Hematopoietic multipotent progenitor cell treated with erythropoietin and hydrocortisone succinate and interleukin-3 and kit ligand, for 15 days (in vitro differentiated cells): ENCODE data around the gene LMOD1.
A peak's percentile ranks its signal among the peaks of the same experiment; 100 is the strongest.
"Not testable (repeated sequence)": the region's sequence is repeated elsewhere in the genome, so short reads cannot be mapped to it uniquely, and the experiment has no call there.

Experiments used
- DNase-seq: peaks from one replicate; pipeline ENCODE4 v3.0.0-alpha.2; 2015; ENCODE audit warnings: low spot score

Gene LMOD1

DNA sequence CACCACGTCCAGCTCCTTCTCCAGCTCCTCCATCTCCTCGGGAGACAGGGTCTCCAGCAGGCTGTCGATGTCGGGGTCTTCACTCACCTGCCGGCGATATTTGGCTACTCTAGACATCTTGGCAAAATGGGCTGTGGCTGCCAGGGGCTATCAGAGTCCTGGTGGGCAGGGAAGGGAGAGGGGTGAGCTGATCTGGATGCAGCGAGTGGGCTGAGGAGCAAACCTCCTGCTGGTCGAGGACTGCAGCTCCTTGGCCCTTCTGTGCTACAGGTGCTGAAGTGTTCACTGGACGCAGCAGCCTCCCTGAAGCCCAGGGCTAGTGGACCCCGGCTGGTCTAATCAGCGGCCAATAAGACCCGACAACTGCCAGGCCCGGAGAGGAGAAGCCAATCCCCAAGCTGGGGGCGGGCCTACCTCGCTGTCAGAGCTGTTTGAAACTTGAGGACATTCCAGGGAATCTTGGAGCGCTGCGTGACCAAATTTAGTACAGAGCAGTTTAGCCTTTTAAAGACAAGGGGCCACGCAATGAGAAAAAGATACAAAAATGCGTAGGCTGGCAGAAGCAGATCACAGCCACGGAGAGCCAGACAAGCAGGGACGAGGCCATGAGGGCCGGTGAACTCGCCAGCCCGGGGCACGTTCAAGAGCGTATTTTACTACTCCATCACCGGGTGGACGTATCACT, at the start of gene LMOD1:
Gene LMOD1, minus strand, starts transcription at position 325 of the 685 bp plus-strand sequence. Its CDS starts 208 bp downstream, at position 117.
- DNase-seq: no peak

DNA sequence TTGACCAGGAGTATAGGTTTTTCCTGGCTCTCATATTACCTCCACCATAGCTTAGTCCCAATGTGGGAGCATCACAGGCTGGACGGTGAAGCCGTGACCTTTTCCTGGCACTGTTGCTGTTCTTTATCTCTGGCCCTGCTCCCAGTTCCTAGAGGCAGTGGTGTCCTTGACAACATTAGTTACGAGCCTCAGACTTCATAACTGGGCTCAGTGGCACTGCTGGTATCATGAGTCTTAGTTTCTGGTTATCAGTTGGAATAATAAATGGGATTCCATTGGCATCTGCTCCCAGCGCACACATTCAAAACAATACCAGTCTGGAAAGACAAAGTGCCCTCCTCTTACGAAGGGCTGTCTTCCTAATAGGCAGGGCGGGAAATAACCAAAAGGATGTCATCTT, 44.1 kb upstream of the LMOD1 start:
- DNase-seq: no peak

DNA sequence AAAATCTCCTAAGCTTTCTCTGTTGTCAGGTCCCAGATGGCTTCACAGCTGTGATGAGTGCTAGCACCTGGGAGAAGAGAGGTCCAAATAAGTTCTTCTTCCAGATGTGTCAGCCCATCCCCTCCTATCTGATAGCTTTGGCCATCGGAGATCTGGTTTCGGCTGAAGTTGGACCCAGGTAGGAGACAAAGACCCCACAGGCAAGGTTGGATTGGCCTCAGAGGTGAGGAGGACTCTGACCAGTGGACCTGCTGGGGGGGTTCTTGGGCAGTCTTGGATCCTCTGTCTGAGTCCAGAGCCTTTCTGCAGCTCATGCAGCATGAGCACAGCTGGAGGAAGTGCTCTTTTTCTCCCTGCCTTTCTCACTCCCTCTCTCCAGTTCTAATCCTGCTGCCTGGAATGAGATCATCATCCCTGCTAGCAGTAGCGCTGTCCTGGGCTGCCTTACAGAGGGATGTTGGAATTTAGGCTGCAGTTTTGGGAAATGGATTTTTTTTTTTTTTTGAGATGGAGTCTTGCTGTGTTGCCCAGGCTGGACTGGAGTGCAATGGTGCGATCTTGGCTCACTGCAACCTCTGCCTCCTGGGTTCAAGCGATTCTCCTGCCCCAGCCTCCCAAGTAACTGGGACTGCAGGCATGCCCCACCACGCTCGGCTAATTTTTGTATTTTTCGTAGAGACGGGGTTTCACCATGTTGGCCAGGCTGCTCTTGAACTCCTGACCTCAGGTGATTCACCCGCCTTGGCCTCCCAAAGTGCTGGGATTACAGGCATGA, 43.2 kb upstream of the LMOD1 start:
- no peak for DNase-seq

DNA sequence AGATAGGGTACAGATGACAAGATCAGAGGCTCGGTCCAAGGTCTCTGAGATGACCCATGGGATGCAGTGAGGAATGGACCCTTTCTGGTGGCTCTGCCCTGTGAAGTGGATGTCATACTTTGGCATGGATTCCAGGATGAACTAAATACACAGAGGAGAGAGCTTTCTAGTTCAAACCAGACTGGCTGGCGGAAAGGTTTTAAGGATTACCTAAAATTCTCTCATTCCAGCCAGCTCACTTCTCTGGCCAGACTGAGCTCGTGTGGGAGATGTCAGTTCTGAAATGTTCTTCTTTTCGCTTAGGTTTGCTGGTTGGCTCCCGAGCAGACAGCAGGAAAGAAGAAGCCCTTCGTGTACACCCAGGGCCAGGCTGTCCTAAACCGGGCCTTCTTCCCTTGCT, 42.3 kb upstream of the LMOD1 start:
- no peak for DNase-seq

DNA sequence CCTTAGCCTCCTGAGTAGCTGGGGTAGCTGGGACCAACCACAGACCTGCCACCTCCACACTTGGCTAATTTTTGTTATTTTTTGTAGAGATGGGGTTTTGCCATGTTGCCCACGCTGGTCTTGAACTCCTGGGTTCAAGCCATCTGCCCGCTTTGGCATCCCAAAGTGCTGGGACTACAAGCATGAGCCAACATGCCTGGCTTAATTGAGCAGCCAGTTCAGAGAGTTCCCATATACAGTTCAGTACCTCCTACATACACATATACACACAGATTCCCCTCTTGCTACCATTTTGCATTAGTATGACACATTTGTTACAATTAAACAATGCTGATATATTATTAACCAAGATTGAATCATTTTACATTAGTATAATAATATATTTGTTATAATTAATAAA, 39.0 kb upstream of the LMOD1 start:
- no peak for DNase-seq

DNA sequence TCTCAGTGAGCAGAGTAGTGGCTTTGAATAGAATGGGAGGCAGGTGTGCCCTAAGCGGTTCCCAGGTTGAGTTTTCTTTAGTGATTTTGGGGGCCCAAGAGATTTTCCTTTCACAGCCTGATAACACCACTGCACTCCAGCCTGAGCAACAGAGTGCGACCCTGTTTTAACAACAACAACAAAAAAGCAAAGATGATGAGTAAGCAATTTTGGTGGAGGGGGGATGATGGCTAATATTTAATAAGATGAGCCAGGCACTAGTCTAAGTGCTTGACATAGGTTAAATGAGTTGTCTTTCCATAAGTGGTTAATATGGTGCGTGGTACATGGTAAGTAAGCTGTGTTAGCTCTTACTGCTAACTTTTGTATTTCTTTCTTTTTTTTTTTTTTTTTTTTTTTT, 38.1 kb upstream of the LMOD1 start:
- no peak for DNase-seq

DNA sequence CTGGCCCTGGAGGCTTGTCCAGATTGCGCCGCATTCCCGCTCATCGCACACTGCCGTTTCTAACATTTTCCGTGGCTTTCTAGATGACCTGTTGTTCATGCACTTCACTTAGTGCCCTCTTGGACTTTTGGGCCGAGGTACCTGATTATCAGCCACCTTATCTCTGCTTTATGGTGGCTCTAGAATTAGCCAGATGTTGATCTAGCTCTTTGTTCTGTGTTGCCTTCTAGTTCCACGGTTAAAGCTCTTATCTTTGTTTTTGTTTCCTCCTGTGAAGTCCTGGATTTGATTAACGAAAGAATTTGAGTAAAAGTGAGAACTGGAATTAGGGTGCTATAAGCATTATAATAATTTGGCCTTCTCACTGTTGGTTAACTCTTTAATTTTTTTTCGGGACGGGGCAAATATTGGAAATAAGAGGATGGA, 37.0 kb upstream of the LMOD1 start:
- no peak for DNase-seq

DNA sequence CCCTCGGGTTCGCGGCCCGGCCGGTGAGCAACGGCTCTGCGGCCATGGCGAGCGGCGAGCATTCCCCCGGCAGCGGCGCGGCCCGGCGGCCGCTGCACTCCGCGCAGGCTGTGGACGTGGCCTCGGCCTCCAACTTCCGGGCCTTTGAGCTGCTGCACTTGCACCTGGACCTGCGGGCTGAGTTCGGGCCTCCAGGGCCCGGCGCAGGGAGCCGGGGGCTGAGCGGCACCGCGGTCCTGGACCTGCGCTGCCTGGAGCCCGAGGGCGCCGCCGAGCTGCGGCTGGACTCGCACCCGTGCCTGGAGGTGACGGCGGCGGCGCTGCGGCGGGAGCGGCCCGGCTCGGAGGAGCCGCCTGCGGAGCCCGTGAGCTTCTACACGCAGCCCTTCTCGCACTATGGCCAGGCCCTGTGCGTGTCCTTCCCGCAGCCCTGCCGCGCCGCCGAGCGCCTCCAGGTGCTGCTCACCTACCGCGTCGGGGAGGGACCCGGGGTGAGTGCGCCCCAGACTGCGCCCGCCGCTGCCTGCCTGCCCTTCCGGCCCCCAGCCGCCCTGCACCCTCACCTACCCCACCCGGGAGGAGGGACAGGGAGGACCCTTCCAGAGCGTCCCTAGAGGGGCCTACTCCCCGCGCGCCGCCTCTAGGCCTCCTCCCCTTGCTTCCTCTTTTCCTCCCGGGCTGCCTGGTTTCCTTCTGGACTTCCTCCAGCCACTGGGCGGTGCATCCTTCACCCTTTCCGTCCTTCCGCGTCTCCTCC, 36.5 kb upstream of the LMOD1 start, which contains the start of gene RNPEP:
Gene RNPEP, plus strand, starts transcription at position 26 of the 757 bp plus-strand sequence. Its CDS starts 19 bp downstream, at position 45.
- no peak for DNase-seq

DNA sequence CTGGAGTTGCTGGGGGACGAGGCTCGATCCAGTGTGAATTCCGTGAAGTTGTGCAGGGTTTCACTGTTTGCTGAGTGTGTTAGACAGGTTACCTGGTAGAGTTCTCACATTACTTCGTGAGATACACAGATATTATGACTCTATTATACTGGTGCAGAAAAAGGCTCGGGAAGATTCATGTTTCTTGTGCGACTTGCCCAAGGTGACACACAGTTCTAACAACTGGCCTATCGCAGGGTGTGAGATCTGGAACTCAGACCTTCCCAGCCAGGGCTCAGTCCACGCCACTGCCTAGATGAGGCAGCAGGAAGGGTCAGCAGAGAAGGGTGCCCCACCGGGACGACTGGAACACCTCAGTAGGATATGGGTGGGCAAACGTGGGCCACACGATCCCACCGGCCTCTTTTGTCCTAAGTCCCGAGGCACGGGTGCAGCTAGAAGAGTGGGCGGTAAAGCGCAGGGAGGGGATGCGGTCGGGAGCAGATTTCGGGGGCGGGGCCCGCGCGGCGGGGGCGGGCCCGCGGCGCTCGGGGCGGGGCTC, 35.8 kb upstream of the LMOD1 start:
- peak; percentile 46 for DNase-seq

DNA sequence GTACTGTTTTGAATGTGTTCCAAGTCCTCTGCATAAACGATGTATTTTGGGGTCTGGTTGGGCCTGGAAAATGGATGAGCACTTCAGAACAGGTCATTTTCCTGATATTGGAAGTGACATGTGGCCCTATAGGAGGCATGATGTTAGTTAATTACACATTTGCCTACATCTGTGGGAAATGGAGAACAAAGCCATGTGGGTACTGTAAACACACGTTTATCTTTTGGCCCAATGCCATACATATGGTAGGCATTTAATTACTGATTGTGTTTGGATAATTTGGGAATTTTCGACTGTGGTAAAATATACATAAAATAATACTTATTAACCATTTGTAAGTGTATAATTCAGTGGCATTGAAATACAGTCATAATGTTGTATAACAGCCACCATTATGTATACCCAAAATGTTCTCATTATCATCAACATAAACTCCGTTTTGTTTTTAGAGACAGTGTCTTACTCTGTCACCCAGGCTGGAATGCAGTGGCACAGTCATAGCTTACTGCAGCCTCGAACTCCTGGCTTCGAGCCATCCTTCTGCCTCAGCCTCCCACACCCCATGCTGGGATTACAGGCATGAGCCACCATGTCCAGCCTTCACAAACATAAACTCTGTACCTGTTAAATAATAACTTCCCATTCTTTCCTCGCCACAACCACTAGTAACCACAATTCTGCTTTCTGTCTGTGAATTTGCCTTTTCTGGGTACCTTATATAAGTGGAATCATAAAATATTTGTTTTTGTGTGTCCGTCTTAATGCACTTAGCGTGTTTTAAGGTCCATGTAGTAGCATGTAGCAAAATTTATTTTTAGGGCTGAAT, 24.2 kb upstream of the LMOD1 start:
- DNase-seq: peak; percentile 56

DNA sequence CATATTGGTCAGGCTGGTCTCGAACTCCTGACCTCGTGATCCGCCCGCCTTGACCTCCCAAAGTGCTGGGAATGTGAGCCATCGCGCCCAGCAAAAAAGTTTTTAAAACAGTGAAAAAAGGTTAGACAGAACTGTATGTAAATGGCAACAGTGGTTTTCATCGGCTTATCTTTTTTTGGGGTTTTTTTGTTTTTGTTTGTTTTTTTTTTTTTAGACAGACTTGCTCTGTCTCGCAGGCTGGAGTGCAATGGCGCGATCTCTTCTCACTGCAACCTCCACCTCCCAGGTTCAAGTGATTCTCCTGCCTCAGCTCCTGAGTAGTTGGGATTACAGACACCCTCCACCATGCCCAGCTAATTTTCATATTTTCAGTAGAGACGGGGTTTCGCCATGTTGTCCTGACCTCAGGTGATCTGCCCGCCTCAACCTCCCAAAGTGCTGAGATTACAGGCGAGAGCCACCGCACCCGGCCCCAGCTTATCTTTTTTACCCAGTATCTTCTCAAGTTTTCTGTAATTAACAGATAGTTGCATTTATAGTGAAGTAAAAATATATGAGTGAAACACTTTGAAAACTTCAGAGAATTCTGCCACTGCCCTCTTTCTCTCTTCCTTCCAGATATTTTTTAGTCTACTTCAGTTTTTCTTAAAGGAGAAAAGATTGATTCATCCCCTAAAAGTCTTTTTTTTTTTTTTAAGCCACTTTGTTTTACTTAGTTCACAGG, 22.0 kb upstream of the LMOD1 start:
- peak; percentile 72 for DNase-seq

DNA sequence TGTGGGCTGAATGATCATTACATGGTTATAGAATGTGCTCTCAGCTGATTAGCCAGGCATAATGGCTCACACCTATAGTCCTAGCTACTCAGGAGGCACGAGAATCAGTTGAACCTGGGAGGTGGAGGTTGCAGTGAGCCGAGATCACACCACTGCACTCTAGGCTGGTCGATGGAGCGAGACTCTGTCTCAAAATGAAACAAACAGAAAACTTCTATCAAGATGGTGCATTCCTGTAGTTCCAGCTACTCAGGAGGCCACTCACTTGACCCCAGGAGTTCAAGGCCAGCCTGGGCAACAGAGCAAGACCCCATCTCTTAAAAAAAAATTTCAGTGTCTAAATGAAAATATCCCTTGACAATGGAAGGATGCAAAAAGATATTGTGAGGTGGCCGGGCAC, 19.8 kb upstream of the LMOD1 start:
- no peak for DNase-seq

DNA sequence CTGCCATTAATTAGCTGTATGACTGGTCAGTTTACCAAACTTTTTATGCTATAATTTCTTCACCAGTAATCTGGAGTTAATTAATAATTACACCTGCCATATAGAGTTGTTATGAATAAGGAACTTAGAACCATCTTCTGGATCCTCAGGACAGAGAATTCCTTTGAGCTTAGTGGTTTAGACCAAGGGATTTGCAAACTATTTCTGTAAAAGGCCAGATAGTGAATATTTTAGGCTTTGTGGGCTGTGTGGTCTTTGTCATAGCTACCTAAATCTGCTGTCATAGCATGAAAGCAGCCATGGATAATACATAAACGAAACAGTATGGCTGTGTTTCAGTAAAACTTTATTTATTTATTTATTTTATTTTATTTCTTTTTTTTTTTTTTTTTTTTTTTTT, 17.9 kb upstream of the LMOD1 start:
- no peak for DNase-seq

DNA sequence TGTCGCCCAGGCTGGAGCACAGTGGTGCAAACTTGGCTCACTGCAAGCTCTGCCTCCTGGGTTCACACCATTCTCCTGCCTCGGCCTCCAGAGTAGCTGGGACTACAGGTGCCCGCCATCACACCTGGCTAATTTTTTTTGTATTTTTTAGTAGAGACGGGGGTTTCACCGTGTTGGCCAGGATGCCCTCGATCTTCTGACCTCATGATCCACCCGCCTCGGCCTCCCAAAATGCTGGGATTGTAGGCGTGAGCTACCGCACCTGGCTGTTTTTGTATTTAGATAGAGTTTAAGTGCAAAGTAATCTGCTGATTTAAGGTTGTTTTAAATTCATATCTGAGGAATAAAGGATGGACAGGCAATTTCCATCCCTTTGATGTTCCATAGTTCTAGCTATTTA, 16.0 kb upstream of the LMOD1 start:
- not testable (repeated sequence) for DNase-seq

DNA sequence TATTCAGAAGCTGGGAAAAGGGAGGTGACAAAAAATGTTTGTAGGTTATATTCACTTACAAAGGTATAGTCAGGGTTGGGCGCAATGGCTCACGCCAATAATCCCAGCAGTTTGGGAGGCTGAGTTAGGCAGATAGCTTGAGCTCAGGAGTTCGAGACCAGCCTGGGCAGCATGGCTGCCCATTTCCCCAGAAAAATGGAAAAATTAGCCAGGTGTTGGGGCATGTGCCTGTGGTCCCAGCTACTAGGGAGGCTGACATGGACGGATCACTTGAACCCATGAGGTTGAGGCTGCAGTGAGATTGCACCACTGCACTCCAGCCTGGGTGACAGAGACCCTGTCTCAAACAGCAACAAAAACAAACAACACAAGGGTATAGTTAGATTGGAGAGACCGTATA, 12.0 kb upstream of the LMOD1 start:
- no peak for DNase-seq

DNA sequence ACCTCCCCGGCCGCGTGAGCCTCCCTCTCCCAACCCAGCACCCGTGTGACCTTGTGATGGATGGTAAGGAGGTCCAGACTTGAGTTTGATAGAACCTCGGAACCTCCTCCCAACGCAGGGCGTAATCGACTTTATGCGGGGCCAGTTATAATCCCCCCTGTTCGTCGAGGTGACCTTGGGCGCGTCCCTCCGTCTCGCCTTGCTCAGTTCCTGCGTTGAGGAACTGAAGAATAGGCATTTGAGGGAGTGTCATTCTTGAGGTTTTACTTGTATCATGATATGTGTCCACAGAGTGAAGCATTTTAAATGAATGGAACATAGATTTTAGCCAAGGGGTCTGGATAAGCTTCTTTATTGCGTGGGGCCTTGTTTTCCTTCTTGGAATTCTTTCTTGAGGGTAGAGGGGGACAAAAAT, 9.4 kb upstream of the LMOD1 start:
- no peak for DNase-seq

DNA sequence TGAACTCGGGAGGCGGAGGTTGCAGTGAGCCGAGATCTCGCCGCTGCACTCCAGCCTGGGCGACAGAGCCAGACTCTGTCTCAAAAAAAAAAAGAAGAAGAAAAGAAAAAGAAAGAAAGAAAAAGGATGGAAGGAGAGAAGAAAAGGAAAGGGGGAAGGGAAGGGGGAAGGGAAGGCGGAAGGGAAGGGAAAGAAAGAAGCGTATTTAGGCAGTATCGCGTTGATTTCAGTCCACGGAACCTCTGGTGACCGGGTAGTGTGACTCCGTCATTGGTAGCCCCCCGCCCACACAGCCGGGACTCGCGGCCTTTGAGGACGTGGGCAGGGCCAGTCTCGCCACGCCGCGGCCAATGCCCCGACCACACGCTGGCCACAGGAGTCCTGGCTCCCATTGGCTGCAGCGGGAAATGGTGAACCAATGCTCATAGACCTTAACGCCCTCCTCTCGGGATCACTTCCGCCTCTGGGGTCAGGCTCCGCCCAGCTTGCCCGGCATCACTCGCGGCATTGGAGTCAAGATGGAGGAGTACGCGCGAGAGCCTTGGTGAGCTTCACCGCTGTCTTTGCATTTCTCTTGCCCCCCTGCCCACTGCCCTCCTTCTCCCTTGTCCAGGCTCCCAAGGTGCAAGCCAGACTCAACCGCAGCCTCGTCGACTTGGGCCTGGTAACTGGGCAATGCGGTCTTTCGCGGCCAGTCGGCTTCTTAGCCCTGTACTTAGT, 8.8 kb upstream of the LMOD1 start, which contains the start of gene TIMM17A:
Gene TIMM17A, plus strand, starts transcription at position 495 of the 720 bp plus-strand sequence. Its CDS starts 24 bp downstream, at position 519.
- DNase-seq: peak; percentile 94

DNA sequence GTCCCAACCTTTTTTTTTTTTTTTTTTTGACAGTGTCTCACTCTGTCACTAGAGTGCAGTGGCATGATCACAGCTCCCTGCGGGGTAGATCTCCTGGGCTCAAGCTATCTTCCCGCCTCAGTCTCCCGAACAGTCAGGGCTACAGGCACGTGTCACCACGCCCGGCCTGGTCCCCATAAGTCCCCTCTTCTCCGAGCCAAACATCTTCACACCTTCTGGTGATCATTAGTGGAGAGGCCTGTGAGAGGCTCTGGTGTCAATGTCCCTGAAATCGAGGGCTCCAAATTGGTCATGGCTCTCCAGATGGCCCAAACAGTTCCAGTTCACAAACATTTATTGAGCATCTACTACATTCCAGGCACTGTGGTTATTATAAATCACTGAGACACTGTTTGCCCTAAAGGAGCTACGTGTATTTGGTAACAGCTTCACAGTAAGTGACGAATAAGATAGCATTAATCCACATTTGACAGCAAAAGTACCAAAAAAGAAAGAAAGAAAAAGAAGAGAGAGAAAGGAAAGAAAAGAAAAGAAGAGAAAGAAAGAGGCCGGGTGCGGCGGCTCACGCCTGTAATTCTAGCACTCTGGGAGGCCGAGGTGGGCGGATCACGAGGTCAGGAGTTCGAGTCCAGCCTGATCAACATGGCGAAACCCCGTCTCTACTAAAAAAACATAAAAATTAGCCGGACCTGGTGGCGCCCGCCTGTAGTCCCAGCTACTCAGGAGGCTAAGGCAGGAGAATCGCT, 8.1 kb upstream of the LMOD1 start:
- DNase-seq: no peak

DNA sequence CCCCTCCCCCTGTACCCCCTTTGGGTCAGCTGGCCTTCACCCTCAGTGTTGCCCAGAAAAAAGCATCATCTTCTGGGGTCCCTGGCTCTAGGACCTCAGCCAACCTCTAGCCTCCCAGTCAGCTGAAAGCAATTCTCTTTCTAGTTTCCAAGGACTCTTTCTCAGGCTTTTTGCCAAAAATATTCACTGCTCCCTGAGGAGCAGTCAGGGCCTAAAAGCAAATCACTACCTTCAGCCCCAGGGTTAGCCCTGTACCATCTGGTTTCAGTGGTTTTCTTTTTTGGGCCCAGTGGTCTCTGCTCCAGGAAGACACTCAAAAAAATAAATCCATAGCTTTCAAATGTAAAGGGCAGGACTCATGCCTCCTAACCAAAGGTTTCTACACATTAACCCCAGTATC, 3.1 kb upstream of the LMOD1 start:
- DNase-seq: no peak

DNA sequence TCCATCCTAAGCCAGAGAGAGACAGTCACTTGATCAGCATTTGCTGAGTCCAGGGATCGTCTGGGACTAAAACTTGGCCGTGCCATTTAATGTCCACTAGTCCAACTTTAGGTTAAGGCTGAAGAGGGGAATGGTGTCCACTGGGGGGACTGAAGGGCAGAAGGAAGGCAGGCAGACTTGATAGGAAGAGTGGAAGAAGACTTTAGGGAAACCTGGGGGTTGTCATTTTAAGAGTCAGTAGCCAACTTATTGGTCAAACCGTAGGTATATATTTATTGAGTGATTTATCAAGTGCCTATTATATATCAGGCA, 1.3 kb upstream of the LMOD1 start:
- no peak for DNase-seq
